Fibroblast of skin of abdomen (primary cell): ENCODE measurements around the gene CDADC1. TPM values are rescaled to one million over a fixed set of nuclear protein-coding genes. Genes with fewer than 3 reads are reported as not detected.
A peak's percentile ranks its signal among the peaks of the same experiment; 100 is the strongest.

Source experiments
- DNase-seq: peaks from one replicate; pipeline ENCODE4 v3.0.0-alpha.2; 2013
- polyA plus RNA-seq, 2 experiments: library from polyadenylated mRNA; unstranded; fragments of 120-200 nt; gene quantifications; one replicate each; pipeline ENCODE4 v1.2.1, GENCODE V29; 2013; ENCODE audit not compliant: insufficient read length in 2 of 2

CDADC1 gene
- 8.9 TPM for polyA plus RNA-seq (2013, experiment 1 of 2; ENCODE audit: insufficient read length)
- polyA plus RNA-seq (2013, experiment 2 of 2; ENCODE audit: insufficient read length), result 9.2 TPM

DNA sequence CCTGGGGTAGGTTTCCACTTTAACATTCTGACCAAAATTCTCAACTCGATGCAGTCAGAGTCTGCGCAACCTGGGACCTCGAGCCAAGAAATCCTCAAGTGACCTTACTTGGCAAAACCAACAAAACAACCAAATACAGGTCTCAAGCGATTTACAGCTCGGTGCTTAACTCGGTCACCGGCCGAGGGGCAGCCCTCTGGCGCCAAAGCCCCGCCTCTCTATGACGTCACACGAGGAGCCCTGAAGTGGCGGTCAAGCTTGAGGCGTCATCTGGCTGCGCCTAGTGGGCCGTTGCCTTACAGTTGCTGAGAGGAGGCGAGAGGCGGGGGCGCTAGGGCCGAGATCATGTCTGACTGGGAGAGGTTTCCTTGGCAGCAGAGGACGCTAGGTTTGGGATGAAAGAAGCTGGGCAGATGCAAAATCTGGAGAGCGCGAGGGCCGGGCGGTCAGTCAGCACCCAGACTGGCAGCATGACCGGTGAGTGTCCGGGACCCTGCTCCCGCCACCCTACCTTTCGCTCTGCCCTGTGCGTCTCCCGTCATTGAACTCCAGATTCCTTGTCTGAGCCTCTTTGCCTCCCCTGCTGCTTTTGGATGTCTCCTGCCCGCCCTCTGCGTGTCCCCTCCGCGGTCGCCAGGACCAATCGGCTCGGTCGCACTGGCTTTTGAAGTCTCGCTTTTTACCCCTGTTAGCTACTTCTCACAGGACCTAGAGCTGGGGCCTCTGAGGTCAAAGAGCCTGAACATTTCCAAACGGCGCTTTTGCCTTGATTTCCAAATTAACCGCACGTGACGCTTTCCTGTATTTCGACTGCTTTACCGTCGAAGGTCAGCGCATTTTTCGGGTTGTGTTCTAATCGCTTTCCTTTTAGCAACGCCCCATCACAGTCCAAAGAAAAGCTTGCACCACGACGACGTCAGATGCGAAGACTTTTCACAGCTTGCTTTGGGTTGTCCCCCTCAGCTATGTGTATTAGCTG is at the start of gene CDADC1:
CDADC1 (plus strand) TSS at position 283 of the 979 bp plus-strand sequence; CDS start at position 396, 113 bp downstream.
- peak; percentile 96 for DNase-seq

DNA sequence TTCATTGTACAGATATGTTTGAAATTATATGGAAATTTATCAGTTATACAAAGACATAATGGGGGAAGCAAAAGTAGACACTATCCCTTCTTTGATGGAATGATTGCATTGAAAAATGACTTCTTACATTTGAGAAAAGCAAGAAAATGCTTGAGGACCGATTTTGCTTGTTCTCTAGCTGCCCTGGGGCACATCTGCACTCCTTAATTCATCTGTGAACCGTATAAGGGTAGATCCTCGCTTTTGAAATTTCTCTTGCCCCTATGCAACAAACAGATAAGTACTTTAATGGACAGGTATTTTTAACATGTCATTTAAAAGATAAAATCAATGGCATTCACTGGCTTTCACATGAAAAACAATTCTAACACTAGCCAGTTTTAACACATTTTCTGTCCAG is 41.1 kb upstream of the CDADC1 start:
- DNase-seq, result no peak

DNA sequence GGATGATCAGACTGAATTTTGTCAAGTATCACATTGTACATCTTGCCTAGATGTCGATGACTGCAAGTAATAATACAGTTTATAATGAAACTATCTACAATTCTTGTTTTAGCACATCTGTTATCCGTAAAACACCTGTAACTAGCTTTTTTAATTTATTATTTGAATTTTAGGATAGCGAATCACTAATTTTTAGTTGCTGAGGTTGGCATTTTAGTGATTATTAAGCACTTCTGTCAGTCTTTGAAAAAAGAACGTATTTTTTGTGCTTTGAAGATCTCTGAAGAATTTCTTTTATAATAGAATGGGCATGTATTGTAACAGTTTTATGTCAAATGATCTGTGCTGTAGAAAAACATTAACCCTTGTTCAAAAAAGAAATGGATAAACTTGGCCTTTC is 39.1 kb upstream of the CDADC1 start:
- DNase-seq, result no peak

DNA sequence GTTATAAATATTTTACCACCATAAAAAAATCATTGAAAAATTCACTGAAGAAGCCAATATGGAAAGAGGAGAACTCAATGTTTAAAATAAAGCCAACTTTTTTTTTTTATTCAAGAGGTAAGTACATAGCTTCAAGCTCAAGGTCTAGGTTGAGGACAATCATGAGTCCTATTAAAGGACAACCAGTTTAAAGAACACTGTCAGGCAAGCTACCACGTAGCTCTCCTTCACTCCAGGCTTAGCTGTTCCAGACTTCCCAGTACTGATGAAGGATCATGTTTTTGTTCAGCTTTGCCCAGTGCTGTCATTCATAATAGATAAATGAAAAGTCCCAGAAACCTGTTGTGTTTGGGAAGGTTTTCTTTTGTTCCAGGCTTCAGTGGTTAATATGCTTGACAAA is 37.6 kb upstream of the CDADC1 start:
- DNase-seq, result no peak

DNA sequence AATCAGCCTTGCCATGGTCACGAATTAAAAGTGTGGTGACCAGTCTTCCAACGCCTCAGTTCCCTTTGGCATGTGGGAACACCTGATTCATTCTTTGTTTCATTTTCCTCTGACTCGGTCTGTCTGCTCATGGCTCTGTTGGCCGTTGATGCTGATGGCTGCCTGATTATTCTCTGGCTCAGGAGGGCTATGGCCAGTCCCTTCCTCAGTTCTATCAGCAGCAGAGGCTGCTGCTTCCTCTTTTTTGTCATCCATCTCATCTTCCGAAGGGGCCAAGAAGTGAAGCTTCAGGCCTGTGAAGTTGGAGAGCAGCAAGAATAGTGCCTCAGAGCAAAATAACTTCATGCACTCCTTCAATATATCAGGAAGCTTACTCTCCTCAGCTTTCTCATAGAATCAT is 37.1 kb upstream of the CDADC1 start:
- no peak for DNase-seq

DNA sequence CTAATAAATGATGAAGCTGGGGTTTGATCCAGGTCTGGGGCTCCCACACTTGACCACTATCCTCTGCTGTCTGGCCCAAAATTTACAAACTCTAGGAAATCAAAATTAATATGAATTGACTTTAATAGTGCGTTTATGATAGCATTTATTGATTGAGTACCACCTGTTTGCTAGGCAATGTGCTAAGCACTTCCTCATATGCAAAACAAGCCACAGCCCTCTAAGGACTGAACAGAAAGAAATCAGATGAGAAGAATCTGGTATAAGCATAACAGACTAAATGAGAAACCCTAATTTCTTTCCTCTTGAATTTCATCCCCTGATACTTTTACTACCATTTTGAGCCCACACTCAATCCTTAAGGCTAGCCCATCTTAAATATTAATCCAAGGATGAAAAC is 34.2 kb upstream of the CDADC1 start:
- DNase-seq, result no peak

DNA sequence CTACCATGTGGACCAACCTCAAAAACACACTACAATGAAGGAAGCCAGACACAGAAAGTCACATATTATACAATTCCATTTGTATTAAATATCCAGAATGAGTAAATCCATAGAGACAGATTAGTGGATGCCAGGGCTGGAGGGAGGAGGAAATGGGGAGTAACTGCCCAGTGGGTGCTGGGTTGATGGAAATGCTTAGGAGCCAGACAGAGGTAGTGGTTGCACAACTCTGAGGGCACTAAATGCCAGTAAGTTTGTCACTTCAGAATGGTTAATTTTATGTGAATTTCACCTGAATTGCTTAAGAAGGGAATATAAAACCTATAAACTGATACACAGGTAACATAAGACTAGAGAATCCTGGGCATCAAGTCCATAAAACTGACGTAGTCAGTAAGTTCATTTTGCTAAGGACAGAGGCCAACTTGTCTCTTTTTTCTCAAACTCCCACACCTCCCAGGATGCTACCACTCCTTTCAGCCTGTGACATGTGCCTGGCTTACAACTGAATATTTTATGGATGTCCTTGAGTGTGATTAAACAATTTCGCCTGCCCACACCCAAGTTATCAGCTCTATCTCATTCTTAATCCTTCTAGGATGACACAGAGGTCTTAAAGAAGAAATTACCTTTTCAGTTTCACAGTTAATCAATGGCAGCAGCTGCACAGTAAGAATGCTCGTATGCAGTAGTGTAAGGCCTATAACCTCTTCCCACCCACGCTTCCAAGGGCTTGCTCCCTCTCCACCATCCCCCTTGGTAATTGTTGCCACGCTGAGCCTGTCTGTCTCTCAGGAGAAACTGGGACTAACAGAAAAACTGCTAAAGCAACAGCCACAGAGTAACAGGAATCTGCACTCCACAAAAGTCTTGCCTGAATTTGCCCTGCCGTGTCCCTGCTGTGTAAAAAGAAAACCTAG is 33.5 kb upstream of the CDADC1 start:
- DNase-seq, result no peak

DNA sequence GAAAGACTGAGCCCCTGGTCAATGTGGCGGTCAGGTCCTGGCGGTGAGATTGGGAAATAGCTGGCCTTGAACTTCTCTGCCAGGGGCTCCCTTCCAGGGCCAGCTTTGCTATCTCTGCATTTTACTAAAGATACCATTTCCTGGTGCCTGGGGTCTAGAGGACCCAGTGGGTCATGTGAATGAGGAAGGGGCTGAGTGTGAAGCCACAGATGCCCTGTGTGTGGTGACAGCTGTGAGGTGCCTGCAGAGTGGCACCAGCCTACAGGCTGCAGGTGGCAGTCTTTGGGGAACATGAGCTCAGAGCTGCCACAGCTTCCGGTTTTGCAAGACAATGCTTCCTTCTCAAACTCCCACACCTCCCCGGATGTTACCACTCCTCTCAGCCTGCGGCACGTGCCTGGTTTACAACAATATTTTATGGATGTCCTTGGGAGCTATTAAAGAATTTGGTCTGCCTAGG is 32.8 kb upstream of the CDADC1 start:
- DNase-seq, result no peak

DNA sequence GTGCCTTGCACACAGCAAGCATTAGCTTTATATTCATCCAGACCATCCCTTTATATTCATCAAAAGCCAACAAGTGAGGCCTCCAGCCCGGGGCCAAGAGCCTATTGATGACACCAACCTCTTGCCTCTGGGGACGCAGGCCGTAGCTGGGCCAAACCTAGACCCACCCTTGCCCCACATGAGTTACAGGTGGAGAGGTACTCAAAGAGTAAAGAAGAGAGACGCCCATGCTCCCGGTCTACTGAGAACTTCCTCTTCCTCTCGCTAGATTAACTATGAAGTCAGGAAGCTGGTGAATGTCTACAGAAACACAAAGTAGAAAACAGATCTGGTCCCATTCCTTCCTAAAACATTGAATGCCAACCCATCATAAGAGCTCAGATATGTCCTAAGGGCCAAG is 31.4 kb upstream of the CDADC1 start:
- DNase-seq, result no peak

DNA sequence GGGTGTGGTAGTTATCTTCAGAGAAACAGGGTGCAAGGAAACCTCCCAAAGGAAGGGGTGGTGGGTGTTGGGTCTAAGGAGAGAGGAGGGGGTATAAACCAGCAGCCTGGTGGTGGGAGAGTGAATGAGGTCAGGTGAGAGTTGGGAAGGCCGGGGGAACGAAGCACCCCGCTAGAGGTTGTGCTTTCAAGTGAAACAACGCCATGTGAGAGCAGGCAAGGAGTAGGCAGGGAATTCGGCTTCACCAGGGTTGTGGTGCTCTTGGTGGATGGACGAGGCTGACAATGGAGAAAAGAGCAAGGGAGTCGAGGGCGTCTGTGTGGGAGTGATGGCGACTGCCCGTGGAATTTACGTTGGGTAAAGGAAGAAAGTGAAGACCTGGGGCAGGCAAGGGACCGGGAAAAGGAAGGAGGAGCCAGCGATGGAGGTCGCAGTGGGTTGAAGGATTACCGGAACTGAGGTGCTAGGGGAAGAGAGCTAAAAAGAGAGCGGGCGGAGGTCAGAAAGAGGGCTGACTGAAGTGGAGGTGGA is 29.7 kb upstream of the CDADC1 start:
- no peak for DNase-seq

DNA sequence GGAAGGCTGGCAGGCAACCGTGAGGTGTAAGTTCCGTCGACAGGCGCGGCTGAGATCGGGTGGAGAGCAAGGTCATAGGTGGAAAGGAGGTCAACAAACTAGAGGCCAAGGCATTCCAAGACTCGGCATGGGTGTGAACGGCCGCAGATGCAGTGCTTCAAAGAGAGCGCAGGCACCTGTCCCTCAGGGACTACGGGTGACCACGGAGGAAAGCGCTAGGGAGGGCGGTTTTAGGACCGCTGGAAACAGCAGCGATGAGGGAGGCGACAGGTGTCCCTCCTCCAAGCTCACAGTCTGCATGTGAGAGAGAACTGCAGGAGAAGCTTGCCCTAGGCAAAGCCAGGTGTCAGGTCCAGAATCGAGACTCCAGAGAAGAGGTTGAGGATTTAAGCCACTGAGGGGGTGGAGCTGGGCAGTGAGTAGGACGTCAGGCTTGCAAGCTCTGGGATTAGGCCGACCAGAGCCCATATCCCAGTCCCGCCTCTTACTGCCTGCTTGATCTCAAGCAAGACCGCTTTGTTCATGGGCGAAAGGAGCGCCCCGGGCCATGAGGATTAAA is 29.2 kb upstream of the CDADC1 start:
- DNase-seq, result no peak

DNA sequence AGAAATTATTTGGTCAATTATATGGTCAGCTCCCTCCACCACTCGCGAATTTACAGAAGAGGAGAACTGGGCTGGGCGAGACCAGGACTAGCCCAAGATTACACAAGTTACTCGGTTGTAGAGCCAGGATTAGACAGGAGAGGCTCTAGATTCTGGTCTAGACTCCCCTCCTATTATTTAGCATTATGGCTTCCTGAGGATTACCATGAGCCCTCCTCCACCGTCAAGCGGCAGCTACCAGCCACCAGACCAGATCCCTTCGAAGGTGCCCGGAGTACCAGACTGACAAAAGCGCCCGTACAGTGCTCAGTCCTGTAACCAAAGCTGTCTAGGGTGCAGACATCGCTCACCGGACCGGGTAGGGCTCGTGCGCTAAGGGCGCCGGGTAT is 28.1 kb upstream of the CDADC1 start:
- no peak for DNase-seq

DNA sequence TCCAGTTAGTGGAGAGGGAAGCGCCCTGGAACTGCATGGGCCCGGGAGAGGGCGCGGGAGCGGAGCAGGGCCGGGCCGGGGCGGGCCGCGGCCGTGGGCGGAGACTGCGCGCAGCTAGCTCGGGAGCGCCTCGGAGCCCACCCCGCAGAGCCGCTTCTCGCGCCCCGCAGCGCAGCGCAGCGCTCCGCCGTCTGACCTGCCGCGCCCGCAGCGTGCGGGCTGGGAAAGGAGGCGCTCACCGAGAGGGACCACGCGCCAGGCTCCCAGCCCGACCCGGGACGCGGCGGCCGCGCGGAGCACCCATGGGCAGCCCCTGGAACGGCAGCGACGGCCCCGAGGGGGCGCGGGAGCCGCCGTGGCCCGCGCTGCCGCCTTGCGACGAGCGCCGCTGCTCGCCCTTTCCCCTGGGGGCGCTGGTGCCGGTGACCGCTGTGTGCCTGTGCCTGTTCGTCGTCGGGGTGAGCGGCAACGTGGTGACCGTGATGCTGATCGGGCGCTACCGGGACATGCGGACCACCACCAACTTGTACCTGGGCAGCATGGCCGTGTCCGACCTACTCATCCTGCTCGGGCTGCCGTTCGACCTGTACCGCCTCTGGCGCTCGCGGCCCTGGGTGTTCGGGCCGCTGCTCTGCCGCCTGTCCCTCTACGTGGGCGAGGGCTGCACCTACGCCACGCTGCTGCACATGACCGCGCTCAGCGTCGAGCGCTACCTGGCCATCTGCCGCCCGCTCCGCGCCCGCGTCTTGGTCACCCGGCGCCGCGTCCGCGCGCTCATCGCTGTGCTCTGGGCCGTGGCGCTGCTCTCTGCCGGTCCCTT is 27.5 kb upstream of the CDADC1 start, which contains the start of gene MLNR:
MLNR (plus strand) TSS at position 303 of the 820 bp plus-strand sequence; CDS start at position 303, 0 bp downstream.
- DNase-seq, result peak; percentile 21

DNA sequence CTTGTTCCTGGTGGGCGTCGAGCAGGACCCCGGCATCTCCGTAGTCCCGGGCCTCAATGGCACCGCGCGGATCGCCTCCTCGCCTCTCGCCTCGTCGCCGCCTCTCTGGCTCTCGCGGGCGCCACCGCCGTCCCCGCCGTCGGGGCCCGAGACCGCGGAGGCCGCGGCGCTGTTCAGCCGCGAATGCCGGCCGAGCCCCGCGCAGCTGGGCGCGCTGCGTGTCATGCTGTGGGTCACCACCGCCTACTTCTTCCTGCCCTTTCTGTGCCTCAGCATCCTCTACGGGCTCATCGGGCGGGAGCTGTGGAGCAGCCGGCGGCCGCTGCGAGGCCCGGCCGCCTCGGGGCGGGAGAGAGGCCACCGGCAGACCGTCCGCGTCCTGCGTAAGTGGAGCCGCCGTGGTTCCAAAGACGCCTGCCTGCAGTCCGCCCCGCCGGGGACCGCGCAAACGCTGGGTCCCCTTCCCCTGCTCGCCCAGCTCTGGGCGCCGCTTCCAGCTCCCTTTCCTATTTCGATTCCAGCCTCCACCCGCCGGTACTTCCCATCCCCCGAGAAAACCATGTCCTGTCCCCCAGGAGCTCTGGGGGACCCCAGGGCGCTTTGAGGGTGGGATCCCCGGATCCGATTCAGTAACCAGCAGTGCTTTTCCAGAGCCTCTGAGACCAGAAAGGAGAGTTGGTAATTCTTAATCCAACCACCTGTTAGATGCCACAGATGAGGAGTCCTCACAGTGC is 26.7 kb upstream of the CDADC1 start:
- no peak for DNase-seq

DNA sequence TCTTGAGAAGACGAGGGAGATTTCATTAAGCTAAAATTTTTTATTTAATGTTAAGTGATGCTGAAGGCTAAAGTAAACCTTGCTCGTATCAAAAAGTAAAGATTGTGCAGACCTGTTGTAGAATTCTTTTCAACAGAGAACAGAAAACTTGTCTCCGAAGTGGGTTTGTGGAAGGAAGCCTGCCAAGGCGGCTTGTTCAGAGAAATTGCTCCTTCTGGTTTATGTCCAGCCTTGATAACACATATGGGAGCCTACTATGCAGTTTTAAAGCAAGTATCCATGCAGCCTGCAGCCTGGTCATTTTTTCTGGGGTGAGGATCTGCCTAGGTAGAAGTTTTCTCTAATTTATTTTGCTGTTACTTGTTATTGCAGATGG is 26.1 kb upstream of the CDADC1 start:
- no peak for DNase-seq

DNA sequence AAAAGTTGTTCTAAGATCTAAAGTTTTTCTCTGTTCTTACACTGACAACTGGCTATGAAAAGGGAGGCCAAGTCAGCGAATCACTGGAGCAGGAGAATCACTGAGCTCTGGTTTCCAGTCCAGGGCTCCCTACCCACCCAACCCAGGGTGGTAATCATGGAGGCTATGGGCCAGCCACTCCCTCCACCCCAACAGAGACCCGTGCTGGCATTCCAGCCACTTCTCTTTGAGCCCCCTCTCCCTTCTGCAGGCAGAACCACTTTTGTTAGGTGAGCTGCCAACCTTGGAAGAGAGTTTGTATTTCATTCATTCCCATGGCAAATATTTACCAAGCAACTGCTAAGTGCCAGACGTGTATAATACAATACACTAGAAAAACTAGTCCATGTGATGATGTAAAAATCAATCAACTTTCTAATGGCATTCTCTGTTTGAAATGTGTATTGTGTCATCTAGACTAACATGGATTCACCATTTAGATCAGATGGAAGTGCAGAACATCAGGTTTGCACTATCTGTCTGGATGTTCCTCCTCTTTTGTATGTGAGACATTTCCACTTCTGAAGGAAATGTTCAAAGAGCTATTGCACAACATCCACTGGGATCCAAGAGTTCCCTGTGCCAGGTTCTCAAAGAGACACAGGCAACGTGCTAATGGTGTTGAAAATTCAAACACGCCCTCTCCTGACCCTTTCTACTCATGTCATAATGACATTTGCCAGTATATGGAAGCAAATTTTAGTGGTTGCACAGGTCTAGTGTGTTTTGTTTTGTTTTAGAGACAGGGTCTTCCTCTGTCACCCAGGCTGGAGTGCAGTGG is 22.3 kb upstream of the CDADC1 start:
- DNase-seq, result no peak

DNA sequence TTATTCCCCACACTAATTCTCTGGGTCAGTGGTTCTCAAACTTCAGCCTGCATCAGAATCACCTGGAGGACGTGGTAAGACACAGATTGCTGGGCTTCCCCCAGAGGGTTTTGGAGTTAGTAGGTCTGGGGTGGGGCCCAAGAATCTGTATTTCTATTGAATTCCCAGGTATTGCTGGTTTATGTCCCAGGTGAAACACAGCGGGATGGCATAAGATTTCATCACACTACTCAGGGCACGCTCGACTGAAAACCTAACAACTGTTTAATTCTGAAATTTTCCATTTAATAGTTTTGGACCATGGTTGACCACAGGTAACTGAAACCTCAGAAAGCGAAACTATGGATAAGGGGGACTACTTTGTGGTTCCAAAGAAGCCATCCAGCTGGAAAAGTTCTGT is 21.1 kb upstream of the CDADC1 start:
- no peak for DNase-seq

DNA sequence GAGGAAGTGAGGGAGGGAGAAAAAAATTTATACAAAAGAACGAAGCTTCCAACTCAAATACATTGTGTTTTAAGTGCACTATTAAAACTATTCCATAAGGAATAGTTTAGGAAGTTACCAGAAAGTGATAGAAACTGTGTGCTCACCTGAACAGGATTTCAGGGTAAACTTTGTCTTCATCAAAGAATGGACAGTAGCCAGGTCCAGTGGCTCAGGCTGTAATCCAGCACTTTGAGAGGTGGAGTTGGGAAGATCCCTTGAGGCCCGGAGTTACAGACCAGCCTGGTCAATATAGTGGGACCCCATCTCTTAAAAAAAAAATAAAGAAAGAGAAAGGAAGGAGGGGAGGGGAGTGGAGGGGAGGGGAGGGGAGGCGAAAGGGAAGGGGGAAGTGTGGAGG is 13.0 kb upstream of the CDADC1 start:
- no peak for DNase-seq

DNA sequence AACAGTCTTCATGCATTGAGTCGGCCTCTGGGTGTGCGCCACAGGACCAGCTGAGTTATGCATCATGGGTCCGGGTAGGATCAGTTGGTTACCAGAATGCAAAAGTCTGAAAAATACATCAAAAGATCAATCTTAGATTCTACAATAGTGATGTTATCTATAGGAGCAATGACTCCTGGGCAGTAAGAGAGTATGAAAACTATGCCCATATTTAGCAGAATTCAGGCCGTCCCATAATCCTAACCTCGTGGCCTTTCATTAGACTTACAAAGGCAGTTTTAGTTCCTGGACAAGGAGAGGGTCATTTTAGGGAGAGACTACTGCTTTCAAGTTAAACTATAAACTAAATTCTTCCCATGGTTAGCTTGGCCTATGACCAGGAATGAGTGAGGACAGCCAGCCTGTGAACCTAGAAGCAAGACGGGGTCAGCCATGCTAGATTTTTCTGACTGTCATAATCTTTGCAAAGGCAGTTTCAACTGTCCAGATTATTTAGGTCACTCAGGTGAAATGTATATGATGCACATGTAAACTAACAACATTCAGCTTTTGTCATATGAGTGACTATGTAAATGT is 11.8 kb upstream of the CDADC1 start:
- no peak for DNase-seq
